HPDE6-E6E7 (cell line): ENCODE data around the gene PLIN4.
"Not testable (repeated sequence)": the region's sequence is repeated elsewhere in the genome, so short reads cannot be mapped to it uniquely, and the experiment has no call there.

Source experiments
- DNase-seq: peaks from one replicate; pipeline ENCODE4 v3.0.0; 2011; ENCODE audit warnings: missing footprints; ENCODE audit errors: extremely low spot score

PLIN4 gene

DNA sequence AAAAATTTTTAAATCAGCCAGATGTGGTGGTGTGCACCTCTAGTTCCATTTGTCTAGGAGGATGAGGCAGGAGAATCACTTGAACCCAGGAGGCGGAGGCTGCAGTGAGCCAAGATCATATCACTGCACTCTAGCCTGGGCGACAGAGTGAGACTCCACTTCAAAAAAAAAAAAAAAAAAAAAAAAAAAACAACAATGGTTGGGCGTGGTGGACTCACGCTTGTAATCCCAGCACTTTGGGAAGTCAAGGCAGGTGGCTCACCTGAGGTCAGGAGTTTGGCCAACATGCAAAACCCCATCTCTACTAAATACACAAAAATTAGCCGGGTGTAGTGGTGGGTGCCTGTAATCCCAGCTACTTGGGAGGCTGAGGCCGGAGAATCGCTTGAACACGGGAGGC lies 9.1 kb upstream of the PLIN4 start:
- DNase-seq = not testable (repeated sequence)

DNA sequence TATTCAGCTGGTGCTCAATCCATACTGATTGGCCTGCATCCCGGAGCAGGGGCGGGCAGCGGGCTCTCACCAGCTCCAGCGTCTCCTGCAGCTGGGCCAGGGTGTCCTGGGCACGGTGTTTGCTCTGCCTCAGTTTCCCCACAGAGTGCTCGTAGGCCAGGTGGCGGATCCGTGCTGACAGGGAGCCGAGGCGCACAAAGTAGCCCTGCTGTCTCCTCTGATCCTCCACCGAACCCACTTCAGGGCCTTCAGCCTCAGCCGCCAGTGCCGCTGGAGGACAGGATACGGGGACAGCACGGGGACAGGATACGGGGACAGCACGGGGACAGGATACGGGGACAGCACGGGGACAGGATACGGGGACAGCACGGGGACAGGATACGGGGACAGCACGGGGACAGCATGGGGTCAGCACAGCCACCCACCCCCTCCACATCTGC lies 7.3 kb upstream of the PLIN4 start:
- DNase-seq = no peak

DNA sequence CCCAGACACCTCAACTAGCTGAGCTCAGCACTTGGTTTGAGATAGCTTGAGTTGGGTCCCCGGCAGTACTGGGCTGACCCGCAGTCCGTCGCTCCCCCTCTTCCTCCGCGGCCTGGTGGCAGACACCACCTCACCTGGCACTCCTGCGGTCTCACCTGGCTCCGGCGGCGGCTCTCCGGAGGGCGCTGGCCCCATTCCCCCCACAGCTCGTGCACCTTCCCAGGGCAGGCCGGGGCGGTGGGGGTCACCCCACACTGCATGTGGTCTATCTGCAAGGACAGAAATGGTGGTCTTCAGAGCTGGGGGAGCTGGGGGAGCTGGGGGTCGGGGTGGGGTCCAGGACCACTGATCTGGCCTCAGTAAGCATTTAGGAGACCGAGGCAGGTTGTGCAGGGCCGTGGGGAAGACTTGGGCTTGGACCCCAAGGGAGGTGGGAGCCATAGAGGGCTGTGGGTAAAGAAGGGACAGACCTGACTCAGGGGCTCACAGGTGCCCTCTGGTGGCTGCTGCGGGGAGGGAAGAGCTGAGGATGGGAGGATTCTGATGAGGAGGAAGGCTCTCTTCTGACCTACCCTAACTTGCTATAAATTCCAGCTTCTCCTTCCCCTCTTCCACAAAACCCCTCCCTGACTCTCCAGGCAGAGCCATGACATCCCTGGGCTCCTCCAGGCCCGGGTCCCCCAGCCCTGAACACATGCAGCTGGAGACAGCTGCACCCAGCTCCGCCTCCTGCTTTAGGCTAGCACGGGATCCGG lies 6.7 kb upstream of the PLIN4 start:
- no peak for DNase-seq

DNA sequence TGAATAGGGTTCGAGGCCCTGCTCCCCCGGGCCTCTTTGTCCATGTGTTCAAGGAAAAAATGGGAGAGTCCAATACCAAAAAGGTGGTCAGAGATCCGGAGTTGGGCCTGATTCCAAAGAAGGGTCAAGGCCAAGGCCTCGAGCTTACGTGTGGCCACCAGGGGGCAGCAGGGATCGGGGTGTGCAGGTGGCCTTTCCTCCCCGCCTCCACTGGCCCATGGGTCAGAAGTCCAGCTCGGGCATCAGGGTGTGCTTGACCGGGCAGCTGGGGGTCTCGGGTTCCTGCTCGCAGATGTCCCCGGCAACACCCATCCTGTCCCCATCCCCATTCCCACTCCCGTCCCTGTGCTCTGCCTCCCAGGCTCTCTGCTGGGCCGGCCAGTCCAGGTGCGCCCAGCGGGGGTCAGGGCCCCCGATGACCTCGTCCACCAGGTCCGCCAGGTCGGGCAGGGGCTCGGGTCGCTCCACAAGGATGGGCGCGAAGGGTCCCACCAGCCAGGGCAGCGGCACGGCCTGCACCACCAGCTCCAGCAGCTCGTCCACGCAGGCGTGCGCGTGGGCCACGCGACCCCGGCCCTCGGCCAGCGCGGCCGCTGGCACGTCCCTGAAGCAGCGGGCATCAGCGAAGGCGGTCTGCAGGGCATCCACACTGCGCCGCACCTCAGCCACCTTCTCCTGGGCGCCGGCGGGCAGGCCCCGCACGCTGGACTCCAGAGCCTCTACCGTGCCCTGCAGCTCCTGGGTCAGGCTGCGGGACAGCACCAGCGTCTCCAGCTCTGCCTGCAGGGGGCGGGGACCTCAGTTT lies 5.2 kb upstream of the PLIN4 start:
- DNase-seq = no peak

DNA sequence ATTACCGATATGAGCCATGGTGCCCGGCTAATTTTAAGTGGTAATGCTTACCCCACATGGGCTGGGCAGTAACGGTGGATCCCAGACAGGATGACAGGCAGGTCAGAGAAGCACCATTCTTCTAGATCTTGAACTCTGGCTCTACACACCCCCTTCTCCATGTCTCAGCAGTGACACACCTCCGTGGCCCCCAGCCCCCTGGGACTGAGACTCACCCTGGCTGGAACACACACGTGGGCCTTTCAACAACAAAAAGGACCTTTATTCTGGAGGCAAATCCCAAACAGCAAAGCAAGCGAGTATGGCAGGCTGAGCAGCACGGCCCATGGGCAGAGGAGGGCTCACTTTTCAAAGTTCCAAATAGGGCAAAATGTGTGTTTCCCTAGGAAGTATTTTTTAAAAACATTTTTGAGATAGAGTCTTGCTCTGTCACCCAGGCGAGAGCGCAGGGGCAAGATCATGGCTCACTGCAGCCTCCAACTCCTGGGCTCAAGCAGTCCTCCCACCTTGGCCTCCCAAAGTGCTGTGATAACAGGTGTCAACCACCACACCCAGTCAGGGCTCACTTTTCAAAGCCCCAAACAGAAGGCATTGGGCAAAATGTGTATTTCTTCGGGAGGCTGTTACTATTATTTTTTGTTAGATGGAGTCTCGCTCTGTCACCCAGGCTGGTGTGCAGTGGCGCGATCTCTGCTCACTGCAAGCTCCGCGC lies 4.2 kb upstream of the PLIN4 start:
- DNase-seq = no peak

DNA sequence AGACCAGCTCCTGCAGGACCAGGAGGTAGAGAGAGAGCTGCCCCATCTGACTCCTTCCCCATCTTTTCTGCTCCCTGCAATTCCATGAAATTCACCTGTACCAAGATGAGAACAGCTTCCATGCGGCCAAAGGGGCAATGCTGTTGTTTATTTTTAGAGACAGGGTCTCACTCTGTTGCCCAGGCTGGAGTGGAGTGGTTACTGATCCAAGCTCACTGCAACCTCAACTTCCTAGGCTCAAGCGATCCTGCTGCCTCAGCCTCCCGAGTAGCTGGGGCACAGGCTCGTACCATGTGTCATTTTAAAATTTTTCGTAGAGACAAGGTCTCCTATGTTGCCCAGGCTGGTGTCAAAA lies 3.6 kb upstream of the PLIN4 start:
- no peak for DNase-seq

DNA sequence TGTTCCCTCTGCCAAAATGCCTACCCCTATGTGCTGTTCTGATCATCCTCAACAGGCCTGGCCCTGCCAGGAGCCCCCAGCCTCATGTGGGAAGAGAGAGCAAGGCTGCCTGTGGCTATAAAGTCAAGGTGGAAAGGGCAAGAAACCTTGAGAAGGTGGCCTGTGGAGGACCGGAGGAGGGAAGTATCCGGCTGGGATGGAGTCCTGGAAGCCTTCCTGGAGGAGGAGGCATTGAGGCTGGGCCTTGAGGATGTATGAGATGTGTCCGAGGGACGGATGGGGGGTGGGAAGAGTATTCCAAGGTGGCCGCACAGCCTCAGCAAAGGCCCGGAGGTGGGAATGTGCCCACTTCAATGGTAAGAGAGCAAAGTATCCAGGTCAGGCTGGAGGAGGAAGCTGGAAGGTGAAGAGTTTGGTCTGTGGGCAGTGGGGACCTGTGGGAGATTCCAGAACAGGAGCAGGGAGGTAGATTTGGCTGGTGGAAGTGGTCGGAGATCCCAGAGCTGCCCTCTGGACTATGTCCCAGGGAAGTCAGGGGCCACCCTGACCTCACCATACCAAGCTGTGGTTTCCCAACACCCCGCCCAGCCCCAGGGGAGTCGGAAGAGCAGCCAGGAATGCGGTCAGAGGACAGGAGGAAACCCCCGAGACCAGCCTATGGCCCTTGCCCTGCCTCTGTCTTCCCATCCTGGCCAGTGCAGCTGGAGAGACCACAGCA lies 3.0 kb upstream of the PLIN4 start:
- DNase-seq = no peak

DNA sequence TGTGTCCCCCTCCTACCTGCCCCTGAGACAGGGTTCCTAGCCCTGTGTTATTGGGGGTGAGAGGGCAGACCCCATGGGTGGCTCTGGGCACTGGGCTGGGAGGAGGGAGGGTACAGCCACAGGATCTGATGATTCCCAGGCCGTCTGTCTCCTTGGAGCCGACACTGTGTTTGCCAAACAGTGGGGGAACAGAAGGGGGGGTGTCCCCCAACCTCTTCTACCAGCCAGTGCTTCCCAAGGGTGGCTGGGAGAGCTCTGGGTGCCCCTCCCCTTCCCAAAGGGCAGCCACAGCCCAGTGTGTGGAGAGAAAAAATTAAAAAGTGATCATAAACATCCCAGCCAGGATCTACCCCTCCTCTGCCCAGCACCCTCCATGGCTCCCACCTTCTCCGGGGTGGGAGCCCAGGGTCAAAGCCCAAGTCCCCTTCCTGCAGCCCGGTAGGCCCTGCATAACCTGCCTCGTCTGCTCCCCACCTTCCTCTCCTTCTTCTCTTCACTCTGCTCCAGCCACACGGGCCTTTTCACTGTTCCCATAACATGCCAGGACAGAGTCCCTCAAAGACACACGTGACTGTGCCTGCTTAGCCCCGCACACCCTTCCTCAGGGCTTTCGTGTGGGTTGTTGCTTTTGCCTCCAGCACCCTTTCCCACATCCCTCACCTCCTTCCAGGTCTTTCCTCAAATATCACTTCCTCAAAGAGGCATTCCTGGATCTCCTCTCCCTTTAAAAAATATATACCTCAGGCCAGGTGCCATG lies 1.4 kb upstream of the PLIN4 start:
- DNase-seq = no peak

DNA sequence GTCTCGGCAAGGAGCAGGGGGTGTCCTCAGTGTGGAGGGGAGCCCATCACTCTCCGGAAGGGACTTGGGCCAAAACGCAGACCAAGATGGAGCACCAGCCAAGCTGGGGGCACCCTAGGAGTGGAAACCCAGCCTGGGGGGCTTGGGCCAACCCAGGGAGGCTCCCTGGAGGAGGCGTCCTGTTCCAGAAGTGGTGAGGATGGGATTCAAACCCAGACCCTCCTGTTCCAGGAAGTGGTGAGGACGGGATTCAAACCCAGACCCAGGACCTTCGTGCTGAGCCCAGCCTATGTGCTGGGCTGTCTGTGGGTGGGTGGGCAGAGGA lies 848 bp upstream of the PLIN4 start:
- no peak for DNase-seq

DNA sequence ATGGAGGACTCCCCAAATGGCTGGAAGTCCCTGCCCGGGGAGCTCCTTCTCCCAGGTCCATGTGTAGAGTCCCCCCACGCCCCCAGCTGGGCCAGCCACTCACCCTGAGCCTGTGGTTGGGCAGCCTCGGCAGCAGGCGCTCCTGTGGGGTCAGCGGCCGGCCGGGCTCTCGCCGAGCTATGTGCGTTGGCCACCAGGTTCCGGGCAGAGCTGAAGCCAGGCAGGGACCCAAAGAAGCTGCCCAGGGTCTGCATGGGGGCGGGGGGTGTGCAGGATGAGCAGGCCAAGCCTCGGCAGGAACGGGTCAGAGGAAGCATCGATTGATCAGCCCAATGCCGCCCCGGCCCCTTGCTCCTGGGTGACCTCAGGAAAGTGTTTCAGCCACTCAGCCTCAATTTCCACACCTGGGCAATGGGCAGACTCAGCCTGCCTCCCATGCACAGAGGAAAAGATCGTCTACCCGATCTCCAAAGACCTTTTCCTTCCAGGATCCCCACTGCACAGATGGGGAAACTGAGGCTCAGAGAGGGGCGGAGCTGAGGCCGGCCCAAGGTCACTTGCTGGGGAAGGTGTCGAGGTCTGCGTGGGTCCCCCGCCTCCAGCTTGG lies 732 bp downstream of the PLIN4 start:
- DNase-seq = no peak

DNA sequence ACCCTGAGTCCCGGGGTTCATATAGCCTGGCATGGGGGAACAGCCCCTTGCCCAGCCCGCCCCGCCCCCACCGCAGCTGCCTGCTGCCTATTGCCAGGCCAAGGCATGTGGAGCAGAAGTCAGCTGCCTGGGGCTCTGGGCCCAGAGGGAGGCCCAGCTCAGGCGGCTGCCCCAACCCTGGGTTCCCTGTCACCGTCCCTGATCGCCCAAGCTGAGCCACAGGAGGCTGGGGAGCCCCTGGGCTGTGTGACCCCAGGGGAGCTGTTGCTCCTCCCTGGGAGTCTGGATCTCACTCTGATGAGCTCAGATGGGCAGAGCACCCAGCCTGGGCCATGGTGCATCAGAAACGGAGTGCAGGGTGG lies 1.4 kb downstream of the PLIN4 start:
- no peak for DNase-seq

DNA sequence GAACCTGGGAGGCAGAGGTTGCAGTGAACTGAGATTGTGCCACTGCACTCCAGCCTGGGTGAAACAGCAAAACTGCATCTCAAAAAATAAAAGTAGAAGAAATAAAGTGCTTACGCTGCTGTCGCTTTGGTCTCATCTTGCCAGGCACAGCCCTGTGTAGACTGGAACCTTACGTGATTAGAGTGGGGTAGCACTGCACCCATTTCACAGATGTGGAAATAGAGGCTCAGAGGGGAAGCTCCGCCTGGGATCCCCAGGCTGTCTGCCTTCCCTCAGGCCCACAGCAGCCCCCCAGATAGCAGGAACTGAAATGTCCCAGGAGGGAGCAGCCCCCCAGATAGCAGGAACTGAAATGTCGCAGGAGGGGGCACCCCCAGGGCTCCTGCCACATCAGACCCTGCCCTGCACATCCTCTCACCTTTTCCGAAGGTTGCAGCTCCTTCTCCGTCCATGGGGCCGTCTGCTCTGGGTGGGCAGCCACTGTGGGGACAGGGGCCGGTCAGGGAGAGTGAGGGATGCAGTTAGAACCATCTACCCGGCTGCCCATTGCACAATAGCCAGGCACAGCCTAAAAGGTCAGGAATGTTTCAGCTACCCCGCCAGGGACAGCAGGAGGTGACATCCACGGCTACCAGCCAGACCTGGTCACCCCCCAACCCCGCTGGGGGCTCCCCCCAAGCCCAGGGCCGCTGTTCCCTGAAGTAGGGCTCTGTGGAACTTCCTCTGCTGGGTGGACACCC lies 1.9 kb downstream of the PLIN4 start:
- no peak for DNase-seq

DNA sequence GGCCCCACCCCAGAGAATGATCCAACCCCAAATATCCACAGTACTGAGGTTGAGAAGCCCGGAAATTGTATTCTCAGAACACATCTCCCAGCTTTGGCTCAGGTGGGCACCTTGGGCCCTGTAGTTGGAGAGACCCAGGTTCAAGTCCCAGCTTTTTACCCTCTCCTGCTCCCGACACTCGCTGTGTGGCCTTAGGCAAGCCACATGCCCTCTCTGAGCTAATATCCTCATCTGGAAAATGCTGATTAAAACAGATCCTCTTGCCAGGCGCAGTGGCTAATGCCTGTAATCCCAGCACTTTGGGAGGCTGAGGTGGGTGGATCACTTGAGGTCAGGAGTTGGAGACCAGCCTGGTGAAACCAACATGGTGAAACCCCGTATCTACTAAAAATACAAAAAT lies 2.6 kb downstream of the PLIN4 start:
- no peak for DNase-seq

DNA sequence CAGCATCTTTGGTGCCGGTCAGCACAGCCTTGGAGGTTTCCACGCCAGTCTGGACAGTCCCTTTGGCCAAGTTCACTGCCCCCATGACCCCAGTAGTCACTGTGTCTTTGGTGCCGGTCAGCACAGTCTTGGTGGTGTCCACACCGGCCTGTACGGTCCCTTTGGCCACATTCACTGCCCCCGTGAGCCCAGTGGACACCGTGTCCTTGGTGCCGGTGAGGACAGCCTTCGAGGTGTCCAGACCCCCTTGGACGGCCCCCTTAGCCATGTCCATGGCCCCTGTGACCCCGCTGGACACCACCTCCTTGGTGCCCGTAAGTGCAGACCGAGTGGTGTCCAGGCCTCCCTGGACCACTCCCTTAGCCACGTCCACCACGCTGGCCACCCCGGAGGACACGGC lies 5.0 kb downstream of the PLIN4 start:
- no peak for DNase-seq

DNA sequence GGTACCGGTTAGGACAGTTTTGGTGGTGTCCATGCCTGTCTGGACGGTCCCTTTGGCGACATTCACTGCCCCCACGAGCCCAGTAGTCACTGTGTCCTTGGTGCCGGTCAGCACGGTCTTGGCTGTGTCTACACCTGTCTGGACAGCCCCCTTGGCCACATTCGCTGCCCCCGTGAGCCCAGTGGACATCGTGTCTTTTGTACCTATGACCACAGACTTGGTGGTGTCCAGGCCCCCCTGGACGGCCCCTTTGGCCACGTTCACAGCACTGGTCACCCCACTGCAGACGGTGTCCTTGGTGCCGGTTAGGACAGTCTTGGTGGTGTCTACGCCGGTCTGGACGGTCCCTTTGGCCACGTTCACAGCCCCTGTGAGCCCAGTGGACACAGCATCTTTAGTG lies 6.2 kb downstream of the PLIN4 start:
- no peak for DNase-seq

DNA sequence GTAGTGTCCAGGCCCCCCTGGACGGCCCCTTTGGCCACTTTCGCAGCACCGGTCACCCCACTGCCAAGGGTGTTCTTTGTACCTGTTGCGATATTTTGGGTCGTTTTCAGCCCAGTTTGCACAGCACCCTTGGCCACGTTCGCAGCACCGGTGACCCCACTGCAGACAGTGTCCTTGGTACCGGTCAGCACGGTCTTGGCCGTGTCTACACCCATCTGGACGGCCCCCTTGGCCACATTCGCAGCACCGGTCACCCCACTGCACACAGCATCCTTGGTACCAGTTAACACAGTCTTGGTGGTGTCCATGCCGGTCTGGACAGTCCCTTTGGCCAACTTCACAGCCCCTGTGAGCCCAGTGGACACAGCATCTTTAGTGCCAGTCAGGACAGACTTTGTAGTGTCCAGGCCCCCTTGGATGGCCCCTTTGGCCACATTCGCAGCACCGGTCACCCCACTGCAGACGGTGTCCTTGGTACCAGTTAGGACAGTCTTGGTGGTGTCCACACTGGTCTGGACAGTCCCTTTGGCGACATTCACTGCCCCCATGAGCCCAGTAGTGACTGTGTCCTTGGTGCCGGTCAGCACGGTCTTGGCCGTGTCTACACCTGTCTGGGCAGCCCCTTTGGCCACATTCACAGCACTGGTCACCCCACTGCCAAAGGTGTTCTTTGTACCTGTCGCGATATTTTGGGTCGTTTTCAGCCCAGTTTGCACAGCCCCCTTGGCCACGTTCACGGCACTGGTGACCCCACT lies 6.8 kb downstream of the PLIN4 start:
- DNase-seq = no peak

DNA sequence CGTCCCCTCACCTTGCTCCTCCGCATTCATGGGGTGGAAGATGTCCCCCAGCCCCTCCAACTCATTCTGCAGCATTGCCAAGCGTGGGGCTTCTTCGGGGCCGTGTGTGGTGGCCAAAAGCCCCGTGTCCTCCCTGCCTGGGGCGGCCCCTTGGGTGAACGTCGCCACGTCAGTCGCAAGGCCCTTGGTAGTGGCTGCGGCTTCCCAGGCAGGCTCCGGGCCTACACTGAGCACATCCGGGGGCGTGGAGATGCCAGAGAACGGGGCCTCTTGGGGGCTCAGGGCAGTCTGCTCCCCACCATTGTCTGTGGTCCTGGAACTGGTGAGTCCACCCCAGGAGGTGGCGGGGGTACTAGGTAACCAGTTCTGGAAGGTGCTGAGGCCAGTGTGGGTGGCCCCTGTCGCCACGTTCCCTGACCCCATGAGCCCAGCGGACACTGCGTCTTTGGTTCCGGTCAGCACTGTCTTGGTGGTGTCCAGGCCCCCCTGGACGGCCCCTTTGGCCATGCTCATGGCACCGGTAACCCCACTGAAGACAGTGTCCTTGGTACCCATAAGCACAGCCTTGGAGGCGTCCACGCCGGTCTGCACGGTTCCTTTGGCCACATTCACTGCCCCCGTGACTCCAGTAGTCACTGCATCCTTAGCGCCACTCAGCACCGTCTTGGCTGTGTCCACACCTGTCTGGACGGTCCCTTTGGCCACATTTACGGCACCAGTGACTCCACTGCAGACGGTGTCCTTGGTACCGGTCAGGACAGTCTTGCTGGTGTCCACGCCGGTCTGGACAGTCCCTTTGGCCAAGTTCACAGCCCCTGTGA lies 7.6 kb downstream of the PLIN4 start:
- DNase-seq = no peak

DNA sequence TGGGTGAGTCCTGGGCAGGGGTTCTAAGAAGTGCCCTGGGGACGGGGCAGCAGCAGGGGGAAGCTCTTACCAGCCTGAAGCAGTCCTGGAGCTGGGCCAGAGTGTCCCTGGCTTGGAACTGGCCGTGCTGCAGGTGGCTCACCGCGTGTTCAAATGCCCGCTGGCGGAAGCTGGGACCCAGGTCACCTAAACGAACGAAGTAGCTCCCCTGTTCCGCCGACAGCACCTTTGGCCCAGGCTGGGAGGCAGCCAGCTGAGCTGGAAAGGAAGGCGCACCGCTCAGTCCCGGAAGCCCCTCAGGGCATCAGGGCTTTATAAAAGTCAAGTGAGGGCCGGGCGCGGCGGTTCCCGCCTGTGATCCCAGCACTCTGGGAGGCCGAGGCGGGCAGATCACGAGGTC lies 9.6 kb downstream of the PLIN4 start:
- no peak for DNase-seq

DNA sequence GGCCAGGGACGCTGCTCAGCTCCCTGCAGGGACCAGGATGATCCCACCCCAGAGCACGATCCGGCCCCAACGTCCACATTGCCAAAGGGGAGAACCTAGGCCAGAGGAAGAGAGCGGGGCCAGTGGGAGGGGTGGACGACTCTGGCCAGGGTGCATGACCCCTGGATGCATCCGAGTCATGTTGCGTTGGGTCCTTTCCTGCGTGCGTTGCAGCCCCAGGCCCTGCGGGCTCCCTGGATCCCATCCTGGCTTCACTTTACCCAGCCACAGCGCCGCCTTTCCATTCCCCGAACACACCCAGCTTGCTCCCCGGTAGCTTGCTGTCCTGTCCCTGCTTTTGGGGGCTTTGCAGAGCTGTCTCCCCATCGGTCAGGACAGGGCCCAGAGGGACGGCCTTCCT lies 10.5 kb downstream of the PLIN4 start:
- no peak for DNase-seq
